Bladder microvascular endothelial cell (primary cell): ENCODE results near the gene FAM170A. TPM values are rescaled to one million over a fixed set of nuclear protein-coding genes. Genes with fewer than 3 reads are reported as not detected.

ENCODE experiments used
- total RNA-seq: library from RNA; depleted of rRNA; stranded (reverse); fragments of >200 nt; gene quantifications from 2 replicates; pipeline ENCODE4 v1.2.3, GENCODE V29; 2014

The FAM170A gene
- total RNA-seq, result not detected in 2 replicates

GRCh38 chr5:119629339-119629738 lies at the start of gene FAM170A:
TSS of gene FAM170A (plus strand) at chr5:119629558. CDS start at chr5:119629769, 211 bp downstream.

Other genes starting within 250 kb of the FAM170A start
- 138 and 205 TPM in 2 replicates for gene HSD17B4, start 177.1 kb upstream of the FAM170A start, total RNA-seq